HEK293 (cell line): ENCODE measurements around the gene RCN2.

Experiments used
- GLI4 ChIP-seq: fragments of 450-650 bp; formaldehyde crosslinking; IDR thresholded peaks from 2 replicates; pipeline ENCODE4 v1.5.1; 2016; ENCODE audit warnings: missing biosample characterization, missing genetic modification characterization
- GLIS1 ChIP-seq: fragments of 450-650 bp; formaldehyde crosslinking; IDR thresholded peaks from 2 replicates; pipeline ENCODE4 v1.5.1; 2016; ENCODE audit warnings: missing biosample characterization, missing genetic modification characterization
- HOXC10 ChIP-seq: sonication (generic); formaldehyde crosslinking; IDR thresholded peaks from 2 replicates; pipeline ENCODE4 v1.8.1; 2023; ENCODE audit warnings: mild to moderate bottlenecking, missing genetic modification reagents
- IKZF3 ChIP-seq: fragments of 450-650 bp; IDR thresholded peaks from 2 replicates; pipeline ENCODE4 v1.5.0; 2018; ENCODE audit warnings: missing biosample characterization, mild to moderate bottlenecking, missing genetic modification characterization, moderate library complexity
- PBX3 ChIP-seq: sonication (generic); formaldehyde crosslinking; IDR thresholded peaks from 2 replicates; pipeline ENCODE4 v1.8.1; 2022; ENCODE audit warnings: mild to moderate bottlenecking, moderate library complexity, missing genetic modification reagents
- PRDM1 ChIP-seq: fragments of 450-650 bp; formaldehyde crosslinking; IDR thresholded peaks from 2 replicates; pipeline ENCODE4; 2016; ENCODE audit warnings: missing biosample characterization, missing genetic modification characterization
- PRDM6 ChIP-seq: fragments of 450-650 bp; formaldehyde crosslinking; IDR thresholded peaks from 2 replicates; pipeline ENCODE4 v1.5.1; 2017; ENCODE audit warnings: missing biosample characterization, missing genetic modification characterization
- SCRT2 ChIP-seq: fragments of 450-650 bp; formaldehyde crosslinking; IDR thresholded peaks from 2 replicates; pipeline ENCODE4 v1.5.1; 2016; ENCODE audit warnings: missing biosample characterization, missing genetic modification characterization
- TCF7L2 ChIP-seq: IDR thresholded peaks from 2 replicates; pipeline ENCODE4 v1.6.1; 2011; ENCODE audit warnings: low read depth, mild to moderate bottlenecking, inconsistent platforms, low read length, moderate library complexity, borderline replicate concordance
- WT1 ChIP-seq: fragments of 450-650 bp; formaldehyde crosslinking; IDR thresholded peaks from 2 replicates; pipeline ENCODE4 v1.5.1; 2016; ENCODE audit warnings: missing biosample characterization, missing genetic modification characterization
- ZBTB7A ChIP-seq: fragments of 450-650 bp; formaldehyde crosslinking; IDR thresholded peaks from 2 replicates; pipeline ENCODE4 v1.5.1; 2016; ENCODE audit warnings: low read depth, missing biosample characterization, missing genetic modification characterization
- ZNF112 ChIP-seq: fragments of 450-650 bp; formaldehyde crosslinking; IDR thresholded peaks from 2 replicates; pipeline ENCODE4 v1.5.0; 2017; ENCODE audit warnings: missing biosample characterization, missing genetic modification characterization
- ZNF148 ChIP-seq: fragments of 450-650 bp; formaldehyde crosslinking; IDR thresholded peaks from 2 replicates; pipeline ENCODE4 v1.5.0; 2017; ENCODE audit warnings: missing biosample characterization, missing genetic modification characterization, borderline replicate concordance
- ZNF169 ChIP-seq: fragments of 450-650 bp; formaldehyde crosslinking; IDR thresholded peaks from 2 replicates; pipeline ENCODE4 v1.5.1; 2016; ENCODE audit warnings: missing biosample characterization, missing genetic modification characterization
- ZNF221 ChIP-seq: fragments of 450-650 bp; formaldehyde crosslinking; IDR thresholded peaks from 2 replicates; pipeline ENCODE4 v1.5.1; 2017; ENCODE audit warnings: missing biosample characterization, missing genetic modification characterization, borderline replicate concordance
- ZNF248 ChIP-seq: fragments of 450-650 bp; formaldehyde crosslinking; IDR thresholded peaks from 2 replicates; pipeline ENCODE4 v1.5.1; 2017; ENCODE audit warnings: missing biosample characterization, missing genetic modification characterization
- ZNF366 ChIP-seq: fragments of 450-650 bp; formaldehyde crosslinking; conservative IDR thresholded peaks from 2 replicates; pipeline ENCODE4 v1.5.1; 2016; ENCODE audit warnings: missing biosample characterization, missing genetic modification characterization
- ZNF513 ChIP-seq: fragments of 450-650 bp; IDR thresholded peaks from 2 replicates; pipeline ENCODE4 v1.5.1; 2018; ENCODE audit warnings: missing biosample characterization, missing genetic modification characterization
- ZNF621 ChIP-seq: fragments of 450-650 bp; formaldehyde crosslinking; IDR thresholded peaks from 2 replicates; pipeline ENCODE4 v1.5.1; 2017; ENCODE audit warnings: missing biosample characterization, missing genetic modification characterization
- ZNF645 ChIP-seq: fragments of 450-650 bp; formaldehyde crosslinking; IDR thresholded peaks from 2 replicates; pipeline ENCODE4; 2016; ENCODE audit warnings: missing biosample characterization, missing genetic modification characterization
- ZNF707 ChIP-seq: fragments of 450-650 bp; formaldehyde crosslinking; IDR thresholded peaks from 2 replicates; pipeline ENCODE4 v1.5.1; 2016; ENCODE audit warnings: missing biosample characterization, missing genetic modification characterization
- ZNF837 ChIP-seq: fragments of 450-650 bp; formaldehyde crosslinking; IDR thresholded peaks from 2 replicates; pipeline ENCODE4 v1.5.1; 2016; ENCODE audit warnings: missing biosample characterization, missing genetic modification characterization
- ZSCAN4 ChIP-seq: fragments of 450-650 bp; formaldehyde crosslinking; IDR thresholded peaks from 2 replicates; pipeline ENCODE4 v1.5.1; 2017; ENCODE audit warnings: missing biosample characterization, missing genetic modification characterization
- TF ChIP-seq, protein P1 (sequence below): fragments of 450-650 bp; formaldehyde crosslinking; IDR thresholded peaks from 2 replicates; pipeline ENCODE4 v1.5.1; 2016; ENCODE audit warnings: missing biosample characterization, missing genetic modification characterization

The RCN2 gene

GRCh38 chr15:76905013-76905839, 26.3 kb upstream of the RCN2 start, which contains the start of gene SCAPER (continued):
- TF ChIP-seq ZNF621 (no peak), ZNF221 (no peak), TCF7L2 (no peak; the same call in 1 of the 2 replicates), PRDM1 (tag by site-specific recombination) (no peak), PBX3 (peak; percentile 93), SCRT2 (tag by site-specific recombination) (no peak), ZBTB7A (tag by site-specific recombination) (peak; percentile 50; the same call in 1 of the 2 replicates), HOXC10 (CRISPR knock-in tag) (0 out of 2 replicates have a peak, but pooled peaks have one; percentile 31), WT1 (peak; percentile 82), GLIS1 (tag by site-specific recombination) (peak; percentile 61), PRDM6 (no peak), ZNF248 (no peak), ZNF148 (no peak), ZNF645 (tag by site-specific recombination) (no peak), ZNF366 (tag by site-specific recombination) (no peak), ZNF837 (tag by site-specific recombination) (peak; percentile 48; the same call in 1 of the 2 replicates), ZSCAN4 (tag by site-specific recombination) (no peak), ZNF169 (no peak), ZNF112 (no peak), IKZF3 (tag by site-specific recombination) (no peak), ZNF707 (no peak), GLI4 (tag by site-specific recombination) (peak; percentile 36; the same call in 1 of the 2 replicates), ZNF513 (tag by site-specific recombination) (no peak)
- TF ChIP-seq, protein P1, sequence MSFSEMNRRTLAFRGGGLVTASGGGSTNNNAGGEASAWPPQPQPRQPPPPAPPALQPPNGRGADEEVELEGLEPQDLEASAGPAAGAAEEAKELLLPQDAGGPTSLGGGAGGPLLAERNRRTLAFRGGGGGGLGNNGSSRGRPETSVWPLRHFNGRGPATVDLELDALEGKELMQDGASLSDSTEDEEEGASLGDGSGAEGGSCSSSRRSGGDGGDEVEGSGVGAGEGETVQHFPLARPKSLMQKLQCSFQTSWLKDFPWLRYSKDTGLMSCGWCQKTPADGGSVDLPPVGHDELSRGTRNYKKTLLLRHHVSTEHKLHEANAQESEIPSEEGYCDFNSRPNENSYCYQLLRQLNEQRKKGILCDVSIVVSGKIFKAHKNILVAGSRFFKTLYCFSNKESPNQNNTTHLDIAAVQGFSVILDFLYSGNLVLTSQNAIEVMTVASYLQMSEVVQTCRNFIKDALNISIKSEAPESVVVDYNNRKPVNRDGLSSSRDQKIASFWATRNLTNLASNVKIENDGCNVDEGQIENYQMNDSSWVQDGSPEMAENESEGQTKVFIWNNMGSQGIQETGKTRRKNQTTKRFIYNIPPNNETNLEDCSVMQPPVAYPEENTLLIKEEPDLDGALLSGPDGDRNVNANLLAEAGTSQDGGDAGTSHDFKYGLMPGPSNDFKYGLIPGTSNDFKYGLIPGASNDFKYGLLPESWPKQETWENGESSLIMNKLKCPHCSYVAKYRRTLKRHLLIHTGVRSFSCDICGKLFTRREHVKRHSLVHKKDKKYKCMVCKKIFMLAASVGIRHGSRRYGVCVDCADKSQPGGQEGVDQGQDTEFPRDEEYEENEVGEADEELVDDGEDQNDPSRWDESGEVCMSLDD (tag by site-specific recombination), result peak; percentile 99
